HG02970 (cell line): ENCODE measurements around the gene LEPR.
"Not testable (repeated sequence)": the region's sequence is repeated elsewhere in the genome, so short reads cannot be mapped to it uniquely, and the experiment has no call there.

Source experiments
- ATAC-seq: cut with Tn5 transposase; IDR thresholded peaks from one replicate; pipeline ENCODE4 v1.9.1; 2021; ENCODE audit warnings: mild to moderate bottlenecking, moderate library complexity, moderate number of reproducible peaks; ENCODE audit not compliant: unreplicated experiment, low FRiP score

The LEPR gene

GRCh38 chr1:65431111-65431705 lies 10.7 kb downstream of the LEPR start:
- ATAC-seq = no peak

DNA sequence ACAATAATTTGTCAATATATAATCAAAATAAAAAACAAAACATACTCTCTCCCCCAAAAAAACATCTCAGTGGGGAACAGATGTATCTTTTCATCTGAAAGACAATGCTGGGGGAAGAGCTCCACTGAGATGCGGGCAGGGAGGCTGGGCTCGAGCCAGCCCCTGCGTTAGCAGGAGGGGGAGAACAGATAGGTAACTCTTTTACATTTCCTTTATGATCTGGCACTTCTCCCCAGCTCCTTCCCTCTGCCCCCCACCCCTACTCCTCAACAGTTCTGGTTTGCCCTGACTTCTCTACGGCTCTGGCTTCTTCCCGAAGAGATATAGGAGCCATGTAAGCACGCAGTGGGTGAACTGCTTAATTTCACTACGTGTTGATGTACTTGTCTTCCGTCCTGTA lies 12.4 kb downstream of the LEPR start:
- ATAC-seq = no peak

DNA sequence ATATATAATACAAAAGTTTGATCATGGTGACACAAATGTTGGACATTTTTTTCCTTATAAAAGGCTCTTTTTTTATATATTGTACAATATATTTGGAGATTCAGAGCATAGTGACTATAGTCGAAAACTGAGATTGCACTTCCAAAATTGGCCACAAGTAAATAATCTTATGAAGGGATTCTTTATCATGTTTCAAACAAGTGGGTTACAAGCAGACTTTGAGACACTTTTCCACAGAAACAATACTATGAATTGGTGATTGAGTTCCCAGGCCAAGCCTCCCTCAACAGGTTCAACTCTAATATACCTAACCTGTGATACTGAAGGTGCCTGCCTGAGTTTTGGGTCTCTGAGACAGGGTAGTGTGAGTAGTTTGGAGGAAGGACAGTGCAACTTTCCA lies 13.8 kb downstream of the LEPR start:
- ATAC-seq = no peak

DNA sequence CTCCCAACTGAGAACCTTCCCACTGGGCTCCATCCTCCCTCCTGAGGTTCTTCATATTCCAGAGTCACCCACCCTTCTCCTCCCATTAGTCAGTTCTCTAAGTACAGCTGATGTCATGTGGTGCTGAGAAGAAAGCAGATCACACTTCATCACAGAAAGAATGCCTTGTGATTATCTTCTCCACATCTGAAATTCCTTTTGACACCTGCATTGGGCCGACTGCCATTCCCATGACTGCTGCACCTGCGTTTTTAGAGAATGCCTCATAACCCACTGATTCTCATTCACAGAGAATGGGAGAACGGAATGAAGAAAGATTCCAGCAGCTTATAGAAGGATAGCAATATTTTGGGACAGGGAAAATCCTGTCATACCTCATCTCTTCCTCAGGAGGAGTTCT lies 14.3 kb downstream of the LEPR start:
- no peak for ATAC-seq

DNA sequence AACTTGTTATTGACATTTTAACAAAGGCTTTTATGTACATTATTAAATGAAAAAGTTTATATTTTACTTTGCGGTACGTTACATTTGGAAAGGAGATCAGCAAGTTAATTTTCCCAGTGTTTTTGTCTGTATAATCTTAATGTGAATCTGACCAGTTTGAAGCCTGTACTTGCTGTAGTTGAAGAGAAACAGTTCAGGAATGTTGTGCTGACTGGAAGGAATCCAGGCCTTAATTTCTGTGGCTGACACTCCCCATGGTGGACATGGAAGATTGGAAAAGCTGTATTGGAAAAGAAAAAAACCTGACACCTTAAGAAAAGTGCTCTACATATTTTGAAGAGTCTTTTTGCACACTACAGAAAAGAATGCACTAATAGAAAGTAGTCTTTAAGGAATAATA lies 15.5 kb downstream of the LEPR start:
- ATAC-seq = no peak

- no peak for ATAC-seq
These were observed 17.1 kb downstream of the LEPR start for GRCh38 chr1:65437616-65438015.

- ATAC-seq = no peak
These were observed 19.9 kb downstream of the LEPR start for GRCh38 chr1:65440322-65440900.

DNA sequence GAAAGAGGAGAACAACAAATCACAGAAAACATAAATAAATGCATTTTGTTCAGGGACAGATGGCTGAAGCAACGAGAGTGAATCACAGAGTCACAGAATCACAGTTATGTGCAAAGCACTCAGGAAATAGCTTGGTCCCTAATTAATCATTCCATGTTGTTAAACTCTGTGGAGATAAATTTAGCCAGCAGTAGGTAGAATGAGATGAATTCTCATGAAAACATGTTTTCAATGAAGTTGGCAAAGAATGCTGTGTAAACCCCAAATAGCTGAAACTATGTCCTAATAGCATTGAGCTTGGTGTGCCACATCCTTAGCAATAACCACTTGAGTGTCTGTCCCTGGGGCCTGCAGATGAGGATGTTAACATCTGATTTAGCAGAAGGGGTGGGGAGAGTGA lies 20.4 kb downstream of the LEPR start:
- no peak for ATAC-seq

DNA sequence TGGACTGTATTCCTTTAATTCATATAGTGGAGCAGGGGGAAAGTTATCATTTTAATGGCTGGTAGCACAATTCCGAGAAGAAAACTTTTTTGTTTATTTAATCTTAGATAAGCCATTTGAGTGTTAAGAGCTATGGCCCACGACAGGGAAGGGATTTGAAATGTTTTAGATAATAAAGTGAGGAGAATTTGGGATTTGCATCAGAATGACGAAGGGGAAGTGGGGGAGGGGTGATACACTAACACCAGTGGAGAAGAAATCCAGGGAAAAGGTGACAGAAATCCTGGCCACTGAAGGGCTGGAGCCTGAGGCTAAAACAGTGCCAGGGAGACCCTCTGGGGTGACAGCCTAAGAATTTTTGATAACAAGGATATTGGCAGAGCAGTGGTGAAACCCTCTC lies 21.0 kb downstream of the LEPR start:
- ATAC-seq = no peak

- ATAC-seq = no peak
These were observed 22.0 kb downstream of the LEPR start for GRCh38 chr1:65442442-65442841.

- ATAC-seq = no peak
These were observed 23.2 kb downstream of the LEPR start for GRCh38 chr1:65443647-65444046.

DNA sequence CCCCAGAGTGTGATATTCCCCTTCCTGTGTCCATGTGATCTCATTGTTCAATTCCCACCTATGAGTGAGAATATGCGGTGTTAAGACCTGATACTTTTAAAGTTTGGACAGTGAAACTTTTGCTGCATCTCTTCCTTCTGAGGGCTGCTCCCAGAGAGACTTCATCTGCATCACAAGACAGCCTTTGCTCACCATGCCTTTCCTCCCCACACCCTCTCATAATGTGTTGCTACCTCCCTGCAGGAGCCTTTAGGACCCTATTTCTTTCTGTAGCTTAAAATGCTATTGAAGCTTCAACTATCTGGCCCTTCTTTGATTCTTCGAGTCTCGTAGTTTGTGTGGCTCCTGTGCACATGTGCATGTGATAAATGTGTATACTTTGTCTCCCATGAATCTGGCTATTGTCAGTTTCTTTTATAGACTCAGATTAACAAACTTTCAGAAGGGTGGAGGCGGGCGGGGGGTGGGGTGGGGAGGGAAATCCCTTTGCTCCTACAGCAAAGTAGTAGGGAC lies 23.7 kb downstream of the LEPR start:
- no peak for ATAC-seq

DNA sequence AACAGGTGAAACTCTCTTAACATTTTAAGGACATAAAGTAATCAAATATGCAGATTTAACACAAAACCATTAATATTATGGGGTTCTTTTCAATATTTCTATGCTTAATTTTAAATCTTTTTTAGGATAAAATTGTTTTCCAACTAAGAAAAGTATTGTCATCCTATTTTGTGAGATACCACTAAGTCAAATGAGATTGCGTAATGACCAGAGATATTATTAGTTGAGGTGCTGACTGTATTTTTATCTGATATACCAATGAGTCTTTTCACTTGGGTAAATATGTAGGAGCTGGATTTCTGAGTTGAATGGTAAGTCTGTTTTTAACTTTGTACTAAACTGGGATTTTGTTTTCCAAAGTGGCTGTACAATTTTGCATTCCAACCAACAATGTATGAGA lies 25.4 kb downstream of the LEPR start:
- ATAC-seq = no peak

DNA sequence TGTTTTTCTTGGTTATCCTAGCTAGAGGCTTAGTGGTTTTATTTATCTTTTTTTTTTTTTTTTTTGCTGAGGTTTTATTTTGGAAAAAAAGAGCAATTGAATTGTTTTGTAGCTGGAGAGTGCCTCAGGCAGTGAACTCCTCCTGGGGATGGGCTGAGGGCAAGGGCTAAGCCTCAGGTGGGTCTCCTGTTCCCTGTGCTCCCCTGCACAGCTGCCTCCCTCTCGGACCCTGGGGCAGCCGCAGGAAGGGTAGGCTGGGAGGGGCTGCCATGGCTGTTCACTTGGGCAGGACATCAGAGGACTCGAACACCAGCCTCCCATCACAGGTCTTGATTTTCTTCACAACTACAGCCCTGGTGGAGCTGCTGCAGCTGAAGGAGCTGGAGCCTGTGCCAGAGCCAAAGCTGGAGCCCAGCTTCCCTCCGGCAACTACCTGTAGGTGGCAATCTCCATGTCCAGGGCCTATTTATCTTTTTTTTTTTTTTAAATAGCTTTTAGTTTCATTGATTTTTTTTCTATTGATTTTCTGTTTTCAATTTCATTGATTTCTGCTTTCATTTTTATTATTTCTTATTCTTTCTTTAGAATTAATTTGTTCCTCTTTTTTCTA lies 28.9 kb downstream of the LEPR start:
- no peak for ATAC-seq

GRCh38 chr1:65455678-65456077 lies 35.2 kb downstream of the LEPR start:
- not testable (repeated sequence) for ATAC-seq

- no peak for ATAC-seq
These were observed 36.0 kb downstream of the LEPR start for GRCh38 chr1:65456481-65456880.

DNA sequence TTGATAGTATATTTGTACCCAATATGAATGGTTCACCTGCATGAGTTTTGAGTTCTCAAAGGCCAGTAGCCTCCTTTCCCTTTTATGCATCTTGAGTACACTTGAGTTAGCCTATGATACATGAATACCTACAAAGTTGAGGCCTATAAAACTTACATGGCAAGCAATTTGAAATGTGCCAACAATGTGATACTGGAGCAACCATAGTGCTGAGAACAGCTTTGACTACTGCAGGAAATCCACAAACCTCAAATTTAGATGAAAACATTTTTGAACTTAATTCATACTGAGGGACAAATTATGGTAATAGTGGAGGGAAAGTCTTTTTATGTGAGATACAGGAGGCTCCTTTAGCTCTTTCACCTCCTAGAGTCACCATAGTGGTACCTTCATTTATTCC lies 37.4 kb downstream of the LEPR start:
- ATAC-seq = no peak

DNA sequence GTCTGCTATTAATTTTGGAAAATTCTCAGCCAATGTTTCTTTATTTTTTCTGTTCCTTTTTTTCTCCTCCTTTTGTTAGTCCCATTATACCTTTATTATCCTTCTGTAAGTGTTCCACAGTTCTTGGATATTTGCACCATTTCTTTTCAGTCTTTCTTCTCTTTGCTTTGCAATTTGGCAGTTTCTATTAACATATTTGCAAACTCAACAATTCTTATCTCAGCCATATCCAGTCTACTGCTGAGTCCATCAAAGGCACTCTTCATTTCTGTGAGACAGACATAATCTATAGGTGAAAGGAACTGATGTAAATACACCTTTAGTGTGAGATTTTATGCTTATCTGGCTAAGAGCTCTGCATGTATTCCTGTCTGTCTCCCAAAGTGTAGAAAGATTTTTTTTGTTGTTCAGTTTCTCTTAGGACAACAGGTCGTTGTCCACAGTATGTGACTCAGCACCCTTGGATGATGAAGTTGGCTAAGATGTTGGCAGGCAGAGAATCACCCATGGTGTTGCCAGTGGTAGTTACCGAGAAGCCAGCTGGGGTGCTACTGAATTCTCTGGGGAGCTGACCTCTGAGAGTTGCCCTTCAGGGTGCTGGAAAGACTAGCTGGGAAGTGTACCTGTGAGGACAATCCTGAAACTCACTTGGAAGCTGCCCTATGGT lies 38.4 kb downstream of the LEPR start:
- no peak for ATAC-seq

DNA sequence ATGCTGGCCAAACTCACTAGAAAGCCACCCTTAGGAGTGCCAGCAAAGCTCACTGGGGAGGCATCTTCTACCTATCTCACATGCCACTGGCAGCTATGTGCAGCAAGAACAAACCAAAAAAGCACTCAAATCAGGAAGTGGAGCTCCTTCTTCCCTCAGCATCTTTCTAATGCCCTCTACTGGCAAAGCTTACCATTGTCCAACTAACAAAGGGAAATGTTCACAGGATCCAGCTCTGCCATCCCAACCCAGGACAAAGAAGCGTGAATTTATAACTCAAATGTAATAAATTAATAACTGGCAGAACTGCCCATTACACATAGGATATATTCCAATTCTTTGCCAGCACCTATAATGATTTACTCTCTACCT lies 38.9 kb downstream of the LEPR start:
- no peak for ATAC-seq

GRCh38 chr1:65465837-65466236 lies 45.4 kb downstream of the LEPR start:
- ATAC-seq = not testable (repeated sequence)

GRCh38 chr1:65467536-65467935 lies 47.1 kb downstream of the LEPR start:
- ATAC-seq = no peak
